Progenitor cell of endocrine pancreas (in vitro differentiated cells): ENCODE results near the gene ETAA1. TPM values are rescaled to one million over a fixed set of nuclear protein-coding genes. Genes with fewer than 3 reads are reported as not detected.

Source experiments
- DNase-seq: peaks from one replicate; pipeline ENCODE4 v3.0.0; 2021; ENCODE audit warnings: low spot score; ENCODE audit not compliant: unreplicated experiment
- H3K27ac Mint-ChIP-seq: 2 replicates; pipeline ENCODE4 v1.8.0; 2021; ENCODE audit warnings: mild to moderate bottlenecking, moderate library complexity, mixed read lengths
- H3K27me3 Mint-ChIP-seq: 2 replicates; pipeline ENCODE4 v1.8.0; 2021; ENCODE audit warnings: mixed read lengths
- H3K36me3 Mint-ChIP-seq: 2 replicates; pipeline ENCODE4 v1.8.0; 2022; ENCODE audit warnings: mixed read lengths; ENCODE audit not compliant: insufficient read depth
- H3K4me1 Mint-ChIP-seq: 2 replicates; pipeline ENCODE4 v1.8.0; 2021; ENCODE audit warnings: low read depth, mixed read lengths
- H3K4me3 Mint-ChIP-seq: 2 replicates; pipeline ENCODE4 v1.8.0; 2021; ENCODE audit warnings: low read depth, mild to moderate bottlenecking, moderate library complexity, mixed read lengths
- H3K9me3 Mint-ChIP-seq: 2 replicates; pipeline ENCODE4 v1.8.0; 2021; ENCODE audit warnings: low read depth, mixed read lengths
- CTCF ChIP-seq: fragments of 200-600 bp; sonication (generic); IDR thresholded peaks from one replicate; pipeline ENCODE4 v1.5.0; 2021; ENCODE audit warnings: antibody characterized with exemption, mild to moderate bottlenecking; ENCODE audit not compliant: unreplicated experiment
- total RNA-seq: library from RNA; stranded (reverse); gene quantifications from 2 replicates; pipeline ENCODE4 v1.2.1, GENCODE V29; 2021

Gene ETAA1
- total RNA-seq, 1 donor from 2014 or later = 24.3 TPM

DNA sequence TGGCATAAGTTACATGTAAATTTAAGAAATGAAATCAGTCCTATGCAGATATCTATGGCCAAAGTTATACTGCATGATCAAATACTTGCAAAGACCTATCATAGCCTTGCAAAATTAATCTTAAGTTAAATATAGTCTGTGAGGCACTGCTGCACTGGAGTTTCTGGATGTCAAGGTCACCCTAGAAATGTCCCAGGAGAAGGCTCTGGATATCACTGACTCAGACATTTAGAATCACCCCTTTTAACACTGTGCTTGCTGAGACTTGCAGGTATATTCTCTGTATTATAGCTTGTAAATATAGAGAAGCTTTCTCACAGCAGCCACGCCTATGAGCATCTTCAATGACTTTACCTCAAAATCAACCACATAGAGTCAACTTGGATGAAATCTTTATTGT is 51.5 kb downstream of the ETAA1 start:
- Mint-ChIP-seq H3K9me3 (peaks cover 8% of the 10 kb centered on the region), H3K27ac (no peak overlapping the region), H3K4me1 (peaks cover 18% of the 10 kb centered on the region), H3K4me3 (no peak overlapping the region), H3K36me3 (no peaks in the 10 kb centered on the region), H3K27me3 (no peaks in the 10 kb centered on the region)
- no peak for TF ChIP-seq CTCF
- no peak for DNase-seq

DNA sequence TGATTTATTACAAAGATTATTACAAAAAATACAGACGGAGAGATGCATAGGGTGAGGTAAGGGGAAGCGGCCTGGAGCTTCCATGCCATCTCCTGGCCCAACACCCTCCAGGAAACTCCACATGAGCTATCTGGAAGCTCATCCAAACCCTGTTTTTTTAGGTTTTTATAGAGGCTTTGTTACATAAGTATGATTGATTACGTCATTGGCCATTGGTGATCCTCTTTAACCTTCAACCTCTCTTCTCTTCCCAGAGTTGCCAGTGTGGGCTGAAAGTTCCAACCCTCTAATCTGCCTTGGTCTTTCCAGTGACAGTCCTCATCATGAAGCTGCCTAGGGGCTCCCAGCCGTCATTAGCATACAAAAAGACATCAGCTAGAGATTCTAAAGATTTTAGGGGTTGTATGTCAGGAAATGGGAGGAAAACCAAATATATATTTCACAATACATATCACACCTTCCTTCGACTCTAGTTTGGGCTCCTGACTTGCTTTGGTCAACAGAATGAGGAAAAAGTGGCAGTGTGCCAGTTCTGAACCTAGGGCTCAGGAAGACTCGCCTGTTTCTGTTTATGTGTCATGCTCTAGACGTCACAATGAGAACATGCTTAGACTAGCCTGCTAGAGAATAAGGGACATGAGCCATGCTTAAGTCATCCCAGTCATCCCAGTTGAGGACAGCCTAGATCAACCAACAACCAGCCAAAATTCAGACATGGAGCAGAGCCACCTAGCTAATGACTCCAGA is 54.1 kb downstream of the ETAA1 start:
- H3K4me3 Mint-ChIP-seq = no peak overlapping the region
- TF ChIP-seq CTCF = no peak
- peaks cover 3% of the 10 kb centered on the region for H3K9me3 Mint-ChIP-seq
- H3K27ac Mint-ChIP-seq = no peak overlapping the region
- H3K4me1 Mint-ChIP-seq = peaks cover 20% of the 10 kb centered on the region
- no peaks in the 10 kb centered on the region for H3K36me3 Mint-ChIP-seq
- DNase-seq = no peak
- H3K27me3 Mint-ChIP-seq = no peaks in the 10 kb centered on the region

- Mint-ChIP-seq H3K4me1 (peaks cover 22% of the 10 kb centered on the region), H3K9me3 (peaks cover 3% of the 10 kb centered on the region), H3K27ac (no peak overlapping the region), H3K27me3 (no peaks in the 10 kb centered on the region), H3K36me3 (no peaks in the 10 kb centered on the region), H3K4me3 (no peak overlapping the region)
- no peak for DNase-seq
- TF ChIP-seq CTCF = no peak
Observed at GRCh38 chr2:67453310-67453709, 56.2 kb downstream of the ETAA1 start.

GRCh38 chr2:67455219-67456142 is 58.3 kb downstream of the ETAA1 start:
- H3K4me1 Mint-ChIP-seq = peaks cover 22% of the 10 kb centered on the region
- no peak overlapping the region for H3K27ac Mint-ChIP-seq
- H3K4me3 Mint-ChIP-seq = no peak overlapping the region
- H3K36me3 Mint-ChIP-seq = no peaks in the 10 kb centered on the region
- H3K27me3 Mint-ChIP-seq = no peaks in the 10 kb centered on the region
- TF ChIP-seq CTCF = no peak
- peaks cover 3% of the 10 kb centered on the region for H3K9me3 Mint-ChIP-seq
- DNase-seq = no peak

DNA sequence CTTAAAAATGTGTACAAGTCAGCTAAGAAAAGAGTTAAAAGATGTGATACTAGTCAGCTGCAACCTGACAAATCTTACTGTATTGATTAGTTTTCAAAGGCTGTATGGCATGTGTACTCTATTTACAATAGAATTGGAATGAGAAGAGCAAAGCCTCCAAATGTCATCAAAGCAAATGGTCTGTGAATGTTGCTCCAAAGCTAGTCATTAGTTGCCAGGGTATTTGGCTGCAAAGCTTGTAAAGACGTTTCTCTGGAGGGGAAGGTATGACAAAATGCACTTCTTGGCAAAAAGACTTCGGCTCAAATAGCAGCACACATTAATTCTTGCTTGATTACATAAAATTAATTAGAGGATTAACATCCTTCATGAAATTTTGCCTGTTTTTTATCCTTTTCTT is 59.3 kb downstream of the ETAA1 start:
- no peak for DNase-seq
- no peak overlapping the region for H3K27ac Mint-ChIP-seq
- no peak overlapping the region for H3K4me3 Mint-ChIP-seq
- peaks cover 22% of the 10 kb centered on the region for H3K4me1 Mint-ChIP-seq
- H3K9me3 Mint-ChIP-seq = peaks cover 3% of the 10 kb centered on the region
- no peak for TF ChIP-seq CTCF
- no peaks in the 10 kb centered on the region for H3K36me3 Mint-ChIP-seq
- H3K27me3 Mint-ChIP-seq = no peaks in the 10 kb centered on the region
